GM21723 (cell line): ENCODE measurements around the gene PGAM1.
A peak's percentile ranks its signal among the peaks of the same experiment; 100 is the strongest.
"Not testable (repeated sequence)": the region's sequence is repeated elsewhere in the genome, so short reads cannot be mapped to it uniquely, and the experiment has no call there.

Experiments
- ATAC-seq: cut with Tn5 transposase; IDR thresholded peaks from one replicate; pipeline ENCODE4 v1.9.1; 2021; ENCODE audit warnings: mild to moderate bottlenecking, moderate library complexity; ENCODE audit not compliant: unreplicated experiment

Gene PGAM1

DNA sequence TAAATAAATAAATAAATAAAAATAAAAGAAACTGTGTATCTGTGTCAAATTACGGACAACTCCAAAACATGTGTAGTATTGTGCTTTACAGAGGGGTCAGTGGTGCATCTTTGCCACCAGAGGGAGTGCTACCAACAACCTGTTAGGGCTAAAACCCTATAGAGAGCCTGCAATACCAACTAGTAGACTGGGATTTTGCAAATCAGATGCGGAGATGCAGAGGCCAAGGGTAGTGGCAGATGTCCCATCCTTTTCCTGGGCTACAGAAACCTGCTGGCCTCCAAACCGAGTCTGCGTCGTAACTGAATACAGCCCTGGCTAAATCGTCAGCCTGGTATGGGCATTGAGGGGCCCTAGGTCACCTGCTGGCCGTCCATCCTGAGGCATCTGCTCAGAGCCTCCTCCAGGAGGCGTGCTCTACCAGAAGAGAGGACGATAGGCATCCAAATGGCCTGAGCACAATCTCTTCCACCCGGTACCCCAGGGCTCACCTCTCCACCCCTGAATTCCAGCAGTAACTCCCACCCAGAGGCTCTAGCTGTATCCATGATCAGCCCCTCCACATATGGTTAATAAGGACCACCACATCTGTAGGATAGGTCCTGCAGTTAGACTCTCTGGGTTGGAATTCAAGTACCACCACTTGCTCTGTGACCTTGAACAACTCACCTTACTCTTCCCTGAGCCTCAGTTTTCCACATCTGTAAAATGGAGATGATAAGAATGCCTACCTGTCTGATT lies 18.6 kb upstream of the PGAM1 start:
- peak; percentile 96 for ATAC-seq

DNA sequence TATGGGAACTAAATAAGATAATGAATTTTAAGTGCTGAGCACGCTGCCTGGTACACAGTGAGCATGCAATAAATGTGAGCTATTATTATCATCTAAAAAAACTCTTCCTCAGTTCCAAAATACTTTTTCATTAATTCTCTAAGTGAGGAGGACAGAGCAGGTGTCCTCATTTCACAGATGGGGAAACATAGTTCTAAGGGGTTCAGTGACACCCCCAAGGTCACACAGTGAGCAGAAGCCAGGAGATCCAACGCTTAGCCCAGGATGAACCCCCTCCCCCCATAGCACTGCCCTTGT lies 18.1 kb upstream of the PGAM1 start:
- no peak for ATAC-seq

DNA sequence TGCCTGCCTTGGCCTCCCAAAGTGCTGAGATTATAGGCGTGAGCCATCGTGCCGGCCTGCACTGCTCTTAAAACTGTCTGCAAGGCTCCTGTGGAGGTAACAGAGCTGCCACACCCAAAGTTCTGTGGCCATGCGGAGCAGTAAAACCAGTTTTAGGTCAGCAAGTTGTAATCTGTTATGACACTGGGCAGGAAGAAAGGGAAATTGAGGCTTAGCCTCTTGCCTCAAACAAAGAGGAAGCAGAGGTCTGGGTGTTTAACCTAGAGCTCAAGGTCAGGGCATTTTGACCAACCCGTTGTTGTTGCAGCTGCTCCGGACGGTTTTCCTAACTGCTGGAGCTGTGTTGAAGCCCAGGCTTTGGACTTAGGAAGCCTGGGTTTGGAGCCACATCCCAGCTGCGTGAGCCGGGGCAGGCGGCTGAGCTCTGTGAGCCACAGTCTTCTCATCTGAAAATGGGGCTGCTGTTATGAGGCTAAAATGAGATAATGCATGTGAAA lies 17.4 kb upstream of the PGAM1 start:
- no peak for ATAC-seq

DNA sequence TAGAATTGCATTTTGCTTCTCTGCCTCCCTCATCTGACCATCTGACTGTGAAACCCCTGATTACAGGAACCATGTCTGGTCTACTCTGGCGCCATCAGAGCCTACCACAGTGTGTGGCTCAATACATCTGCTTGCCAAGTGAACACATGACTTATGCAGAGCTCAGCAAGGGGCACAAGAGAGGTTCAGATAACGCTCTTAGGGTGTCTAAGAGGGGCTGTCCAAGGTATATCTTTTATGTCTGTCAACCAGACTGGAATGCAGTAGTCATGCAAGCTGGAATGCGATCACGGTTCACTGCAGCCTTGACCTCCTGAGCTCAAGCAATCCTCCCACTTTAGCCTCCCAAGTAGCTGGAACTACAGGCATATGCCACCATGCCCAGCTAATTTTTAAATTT lies 14.6 kb upstream of the PGAM1 start:
- no peak for ATAC-seq

DNA sequence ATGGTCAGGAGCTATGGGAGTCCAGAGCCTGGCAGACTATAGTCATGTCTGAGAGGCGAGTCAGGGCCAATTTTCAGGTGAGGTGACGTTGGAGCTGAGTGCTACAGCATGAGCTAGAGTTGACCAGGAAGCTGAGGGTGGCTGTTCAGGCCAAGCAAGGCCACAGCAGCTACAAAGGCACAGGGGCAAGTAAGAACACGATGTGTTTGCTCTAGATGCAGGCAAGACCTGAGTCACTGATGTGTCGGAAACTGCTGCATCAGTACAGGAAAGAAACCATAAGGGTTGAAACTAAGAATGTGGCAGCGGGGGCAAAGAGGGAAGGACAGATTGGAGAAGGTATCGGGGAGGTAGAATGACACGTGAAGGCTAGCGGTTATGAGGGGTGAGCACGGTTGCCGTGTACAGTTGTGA lies 13.1 kb upstream of the PGAM1 start:
- no peak for ATAC-seq

DNA sequence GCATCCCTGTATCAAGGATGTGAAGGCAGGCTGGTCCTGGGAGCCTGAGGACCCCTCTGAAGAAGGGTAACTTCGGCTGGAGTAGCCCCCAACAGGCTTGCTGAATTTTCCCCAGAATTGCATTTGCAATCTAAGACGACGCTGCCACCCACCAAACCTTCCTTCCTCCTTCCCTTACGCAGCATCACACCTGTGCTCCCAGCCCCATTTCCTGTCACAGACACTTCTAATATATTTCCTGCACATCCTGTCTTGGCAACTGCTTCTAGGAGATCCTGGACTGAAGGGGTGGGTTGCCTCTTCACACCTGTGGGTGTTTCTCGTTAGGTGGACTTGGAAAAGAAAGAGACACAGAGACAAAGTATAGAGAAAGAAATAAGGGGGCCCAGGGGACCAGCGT lies 9.4 kb upstream of the PGAM1 start:
- ATAC-seq, result no peak

DNA sequence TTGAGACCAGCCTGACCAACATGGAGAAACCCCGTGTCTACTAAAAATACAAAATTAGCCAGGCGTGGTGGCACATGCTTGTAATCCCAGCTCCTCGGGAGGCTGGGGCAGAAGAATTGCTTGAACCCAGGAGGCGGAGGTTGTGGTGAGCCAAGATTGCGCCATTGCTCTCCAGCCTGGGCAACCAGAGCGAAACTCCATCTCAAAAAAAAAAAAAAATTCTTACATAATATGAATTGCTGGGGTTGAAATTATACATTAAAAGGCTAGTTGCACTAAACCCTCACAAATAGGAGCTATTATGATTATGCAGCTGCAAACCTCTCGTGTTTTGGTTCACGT lies 2.3 kb upstream of the PGAM1 start:
- not testable (repeated sequence) for ATAC-seq

DNA sequence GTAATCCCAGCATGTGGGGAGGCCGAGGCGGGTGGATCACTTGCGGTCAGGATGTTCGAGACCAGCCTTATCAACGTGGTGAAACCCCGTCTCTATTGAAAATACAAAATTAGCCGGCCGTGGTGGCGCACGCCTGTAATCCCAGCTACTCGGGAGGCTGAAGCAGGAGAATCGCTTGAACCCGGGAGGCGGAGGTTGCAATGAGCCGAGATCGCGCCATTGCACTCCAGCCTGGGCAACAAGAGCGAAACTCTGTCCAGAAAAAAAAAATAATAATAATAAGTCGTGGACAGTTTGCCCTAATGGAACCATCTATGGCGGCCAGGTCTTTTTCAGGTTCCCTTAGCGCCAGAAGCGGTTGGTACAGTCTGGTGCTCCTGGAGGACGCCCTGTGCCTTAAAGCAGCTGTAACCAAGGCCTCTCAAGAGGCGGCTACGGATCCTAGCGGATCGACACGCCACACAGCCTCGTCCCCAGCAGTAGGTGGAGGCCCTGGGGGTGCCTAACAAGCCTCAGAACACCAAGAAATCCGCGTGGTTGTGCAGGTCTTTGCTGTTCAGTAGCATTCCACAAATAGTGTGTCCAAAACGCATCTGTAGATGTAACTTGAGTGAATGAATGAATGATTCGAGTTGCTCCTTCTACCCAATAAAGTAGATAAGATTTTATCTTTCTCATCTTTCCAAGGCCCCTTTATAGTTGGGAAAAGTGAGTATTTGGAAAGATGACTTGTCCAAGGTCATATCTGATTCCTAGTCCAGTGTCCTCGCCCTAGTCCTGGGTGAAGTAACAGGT lies 982 bp downstream of the PGAM1 start:
- no peak for ATAC-seq

DNA sequence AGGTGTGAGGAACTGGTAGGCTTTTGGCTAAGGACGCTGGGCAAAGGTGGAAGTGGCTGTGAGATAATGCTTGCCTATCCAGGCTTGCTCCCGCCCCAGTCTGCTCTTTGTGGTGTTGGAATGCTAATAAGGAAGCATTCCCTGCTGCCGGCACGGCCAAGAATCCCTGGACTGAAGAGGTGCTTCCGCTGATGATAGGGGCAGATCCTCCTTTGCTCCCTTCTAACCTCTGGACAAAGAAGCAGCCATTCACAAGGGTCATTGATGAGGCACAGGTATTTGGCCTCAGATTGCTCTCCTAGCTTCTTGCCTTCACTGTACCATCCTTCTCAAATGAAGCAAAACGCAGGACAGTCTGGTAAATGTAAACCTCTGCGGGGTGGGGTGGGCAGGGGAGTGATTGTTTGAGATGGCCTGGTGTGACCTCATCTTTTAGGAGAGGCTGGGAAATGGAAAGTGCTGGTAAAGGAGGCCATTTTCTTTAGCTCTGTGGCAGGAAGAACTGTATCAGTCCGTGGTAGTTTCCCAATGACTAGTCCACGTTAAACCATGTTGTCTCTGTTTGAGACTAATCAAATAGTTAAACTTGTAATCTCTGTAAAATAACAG lies 1.7 kb downstream of the PGAM1 start:
- no peak for ATAC-seq

DNA sequence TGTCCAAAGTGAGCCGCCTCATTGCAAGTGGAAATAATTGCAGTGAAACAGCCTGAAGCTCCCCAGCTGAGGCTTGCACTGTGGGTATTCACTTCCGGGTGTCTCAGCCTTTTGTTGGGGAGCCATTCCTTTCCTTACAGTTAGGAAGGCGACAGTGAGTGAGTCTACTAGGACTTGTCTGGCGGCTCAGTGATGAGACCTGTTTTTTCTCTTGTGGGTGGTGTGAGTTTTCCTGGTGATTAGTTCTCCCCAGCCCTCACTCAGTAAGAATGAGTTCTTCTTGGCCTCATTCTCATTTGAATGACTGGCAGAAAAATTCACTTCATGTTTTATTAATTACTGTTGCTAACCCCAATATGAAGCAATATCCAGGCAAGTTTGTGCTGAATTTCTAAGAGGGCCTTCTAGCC lies 2.6 kb downstream of the PGAM1 start:
- no peak for ATAC-seq

DNA sequence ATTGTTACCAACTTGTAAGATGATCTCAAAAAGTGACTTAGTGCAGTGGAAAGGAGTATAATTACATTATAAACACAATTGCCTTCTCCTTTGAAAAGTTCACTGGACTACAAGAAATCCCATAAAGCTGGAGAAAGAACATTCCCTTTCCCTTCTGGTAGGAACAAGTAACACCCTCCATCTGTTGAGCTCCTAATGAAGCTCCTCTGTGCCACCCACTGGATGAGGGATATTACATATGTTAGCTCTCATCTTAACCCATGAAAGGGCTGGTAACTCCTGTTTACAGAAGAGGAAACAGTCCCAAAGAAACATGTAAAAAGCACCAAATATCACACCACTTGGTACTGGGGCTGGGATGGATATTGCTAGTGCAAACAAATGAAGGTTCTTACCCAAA lies 8.1 kb downstream of the PGAM1 start:
- no peak for ATAC-seq

DNA sequence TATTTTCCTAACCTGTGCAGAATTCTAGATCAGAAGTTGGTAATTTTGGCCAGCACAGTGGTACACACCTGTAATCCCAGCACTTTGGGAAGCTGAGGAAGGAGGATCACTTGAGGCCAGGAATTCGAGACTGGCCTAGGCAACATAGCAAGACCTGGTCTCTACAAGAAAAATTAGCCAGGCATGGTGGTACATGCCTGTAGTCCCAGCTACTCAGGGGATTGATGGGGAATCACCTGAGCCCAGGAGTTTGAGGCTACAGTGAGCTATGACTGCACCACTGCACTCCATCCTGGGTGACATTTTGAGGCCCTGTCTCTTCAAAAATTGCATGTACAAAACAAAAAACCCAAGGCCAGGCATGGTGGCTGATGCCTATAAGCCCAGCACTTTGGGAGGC lies 8.6 kb downstream of the PGAM1 start:
- no peak for ATAC-seq

DNA sequence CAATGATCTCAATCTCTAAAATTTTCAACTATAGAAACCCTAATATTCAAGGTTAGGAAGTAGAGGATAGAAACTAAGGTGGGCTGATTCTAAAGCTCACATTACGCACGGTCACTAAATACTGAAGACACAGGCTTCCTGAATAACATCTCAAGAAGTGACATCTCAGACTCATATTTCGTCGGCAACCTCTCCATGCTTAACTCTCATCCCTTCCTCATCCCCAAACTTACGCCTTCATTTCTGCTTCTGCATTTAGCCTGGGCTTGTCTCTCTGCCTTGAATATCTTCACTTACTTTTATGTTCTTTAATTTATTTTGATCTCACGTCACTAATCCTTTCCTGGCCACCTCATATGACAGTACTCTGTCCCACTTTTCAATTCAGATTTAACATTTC lies 9.2 kb downstream of the PGAM1 start:
- ATAC-seq, result no peak

DNA sequence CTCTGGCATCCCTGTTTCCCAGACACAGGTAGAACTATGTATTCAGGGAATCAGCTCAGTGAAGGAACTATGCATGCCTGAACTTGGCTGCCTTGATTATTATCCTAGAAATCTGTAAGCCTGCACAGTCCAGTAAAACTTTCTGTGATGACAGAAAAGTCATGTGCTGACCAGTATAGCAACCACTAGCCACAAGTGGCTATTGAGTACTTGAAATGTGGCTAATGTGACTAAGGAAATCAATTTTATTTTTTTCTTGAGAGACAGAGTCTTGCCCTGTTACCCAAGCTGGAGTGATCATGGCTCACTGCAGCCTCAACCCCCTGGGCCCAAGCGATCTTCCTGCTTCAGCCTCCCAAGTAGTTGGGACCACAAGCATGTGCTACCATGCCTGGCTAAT lies 16.3 kb downstream of the PGAM1 start:
- no peak for ATAC-seq

DNA sequence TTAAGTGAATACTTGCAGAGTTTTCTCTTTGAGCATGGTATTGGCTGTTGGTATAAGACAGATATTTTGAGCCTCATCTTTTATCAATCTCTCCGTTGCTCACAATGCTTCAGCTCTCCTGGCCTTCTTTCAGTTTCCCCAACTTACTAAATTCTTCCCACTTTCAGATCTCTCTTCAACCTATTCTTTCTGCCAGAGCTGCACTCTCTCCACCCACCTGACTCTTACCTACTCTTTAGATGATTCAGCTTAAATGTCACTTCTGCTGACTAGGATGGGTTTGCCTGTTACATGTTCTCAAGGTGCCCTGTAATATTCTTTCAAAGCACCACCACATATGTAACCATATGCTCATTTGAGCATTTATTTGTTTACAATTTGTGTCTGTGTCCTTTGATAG lies 18.2 kb downstream of the PGAM1 start:
- ATAC-seq, result no peak

DNA sequence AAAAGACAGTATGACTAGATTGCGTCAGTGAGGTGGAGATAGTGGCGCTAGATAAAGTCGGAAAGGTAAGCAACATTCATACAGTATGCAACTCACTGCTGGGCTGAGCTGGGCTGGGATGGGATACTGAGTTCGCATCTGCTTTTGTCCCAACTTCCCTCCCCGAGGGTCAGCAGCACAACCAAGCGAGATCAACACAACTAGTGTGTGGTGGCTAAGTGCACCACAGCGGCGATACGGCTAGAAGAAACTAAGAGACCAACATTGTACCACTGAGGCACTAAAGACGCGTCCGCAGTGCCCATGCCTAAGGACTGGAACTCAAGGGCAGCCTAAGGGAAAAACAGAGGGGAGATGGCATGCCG lies 19.3 kb downstream of the PGAM1 start:
- no peak for ATAC-seq

DNA sequence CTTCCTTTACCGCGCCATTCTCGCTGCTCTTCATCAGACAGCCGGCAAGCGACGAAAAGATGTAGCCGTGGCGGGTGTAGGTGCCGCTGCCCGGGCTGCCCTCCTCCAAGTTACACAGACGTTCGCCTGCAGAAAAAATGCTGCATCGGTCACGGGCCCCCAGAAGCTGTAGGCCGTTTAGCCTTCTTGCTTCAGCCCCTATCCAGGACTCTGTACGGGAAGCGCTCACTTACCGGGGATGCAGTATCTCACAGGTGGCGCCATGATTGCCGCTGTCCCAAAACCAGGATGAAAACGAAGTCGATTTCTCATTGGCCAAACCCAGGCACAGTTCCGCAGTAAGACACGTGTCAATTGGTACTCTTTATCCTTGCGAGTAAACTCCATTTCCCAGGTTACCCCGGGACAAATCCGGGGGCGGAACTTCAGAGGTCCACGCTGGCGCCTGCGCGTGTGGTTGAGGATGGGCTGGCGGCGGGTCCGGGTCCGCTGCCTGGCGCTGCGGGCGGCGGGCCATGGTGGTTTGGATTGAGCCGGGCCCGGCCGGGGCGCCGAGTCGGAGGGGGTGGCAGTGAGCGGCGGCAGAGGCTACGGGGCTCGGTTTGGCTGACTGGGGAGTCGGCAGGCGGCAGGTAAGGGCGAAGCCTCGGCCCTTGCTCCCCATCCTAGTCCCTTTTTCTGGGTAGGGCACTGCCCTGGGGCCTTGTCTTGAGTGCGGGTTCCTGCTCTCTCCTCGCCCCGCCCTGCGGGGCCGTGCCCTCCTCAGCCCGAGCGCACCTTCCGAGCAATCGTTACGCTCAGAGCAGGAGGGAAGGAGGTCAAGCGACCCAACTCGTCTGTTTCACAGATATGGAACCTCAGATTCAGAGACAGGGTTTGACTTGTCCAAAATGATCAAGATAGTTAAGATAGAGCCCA lies 20.0 kb downstream of the PGAM1 start, which contains the start of the genes EXOSC1 and ZDHHC16:
Gene EXOSC1, minus strand, starts transcription at position 285 of the 918 bp plus-strand sequence. Its CDS starts 21 bp downstream, at position 264.
Gene ZDHHC16, plus strand, starts transcription at position 454 of the 918 bp plus-strand sequence. CDS start 5,501 bp downstream, outside the sequence.
- ATAC-seq, result peak; percentile 97

DNA sequence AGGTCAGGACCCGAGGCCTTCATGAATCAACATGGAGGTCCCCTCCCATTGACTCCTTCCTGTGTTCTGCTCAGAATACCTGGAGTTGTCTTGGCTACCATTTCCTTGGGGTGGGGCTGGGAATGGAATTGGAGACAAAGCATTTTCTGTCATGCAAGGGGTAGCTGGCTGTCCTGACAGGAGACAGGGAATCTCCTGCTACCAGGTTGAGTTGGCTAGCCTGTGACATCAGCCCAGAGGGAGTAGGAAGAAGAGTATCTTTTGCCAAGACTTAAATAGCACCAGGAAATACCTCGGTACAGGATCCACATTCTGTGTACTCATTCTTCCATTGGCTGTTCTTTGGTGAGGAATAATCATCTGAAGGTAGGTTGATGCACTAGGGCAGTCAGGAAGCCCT lies 24.8 kb downstream of the PGAM1 start:
- ATAC-seq, result no peak

DNA sequence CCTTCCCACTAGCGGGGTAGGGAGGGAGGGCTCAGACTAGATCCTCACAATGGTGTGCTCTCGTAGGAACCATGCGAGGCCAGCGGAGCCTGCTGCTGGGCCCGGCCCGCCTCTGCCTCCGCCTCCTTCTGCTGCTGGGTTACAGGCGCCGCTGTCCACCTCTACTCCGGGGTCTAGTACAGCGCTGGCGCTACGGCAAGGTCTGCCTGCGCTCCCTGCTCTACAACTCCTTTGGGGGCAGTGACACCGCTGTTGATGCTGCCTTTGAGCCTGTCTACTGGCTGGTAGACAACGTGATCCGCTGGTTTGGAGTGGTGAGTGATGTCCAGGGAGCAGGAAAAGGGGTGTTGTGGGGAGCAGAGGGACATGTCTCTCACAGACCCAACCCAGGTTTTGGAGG lies 25.6 kb downstream of the PGAM1 start:
- ATAC-seq, result no peak

DNA sequence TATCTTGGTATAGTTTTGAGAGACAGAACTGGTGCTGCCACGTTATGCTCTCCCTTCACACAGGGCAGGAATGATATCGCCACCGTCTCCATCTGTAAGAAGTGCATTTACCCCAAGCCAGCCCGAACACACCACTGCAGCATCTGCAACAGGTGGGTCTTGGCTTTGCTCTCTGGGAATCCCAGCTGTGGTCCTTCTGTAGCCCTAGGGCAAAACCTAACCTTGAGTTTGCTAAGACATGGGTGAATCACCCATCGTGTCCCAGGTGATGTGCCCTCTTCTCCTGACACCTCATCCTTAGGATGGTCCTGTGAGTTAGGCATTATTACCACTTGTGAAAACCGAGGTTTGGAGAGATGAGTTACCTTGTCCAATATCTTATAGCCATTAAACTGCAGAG lies 26.4 kb downstream of the PGAM1 start:
- ATAC-seq, result no peak
